ENCODE data around the gene FMC1.

Gene FMC1

GRCh38 chr7:139374246-139374645 is 33.1 kb downstream of the FMC1 start:
- DNase-seq (ENCODE audit: low read depth in 3 of 3) = no peak

- no peak for DNase-seq (ENCODE audit: low read depth in 3 of 3)
Measured at GRCh38 chr7:139382439-139382838, 41.3 kb downstream of the FMC1 start.

- DNase-seq (ENCODE audit: low read depth in 3 of 3) = no peak
Measured at GRCh38 chr7:139384611-139385010, 43.5 kb downstream of the FMC1 start.

GRCh38 chr7:139387594-139387993 is 46.5 kb downstream of the FMC1 start:
- DNase-seq (ENCODE audit: low read depth in 3 of 3) = no peak

- no peak for DNase-seq (ENCODE audit: low read depth in 3 of 3)
Measured at GRCh38 chr7:139389091-139389490, 48.0 kb downstream of the FMC1 start.

GRCh38 chr7:139389774-139390173 is 48.6 kb downstream of the FMC1 start:
- no peak for DNase-seq (ENCODE audit: low read depth in 3 of 3)

GRCh38 chr7:139393621-139394211 is 52.6 kb downstream of the FMC1 start:
- no peak for DNase-seq (ENCODE audit: low read depth in 3 of 3)

- no peak for DNase-seq (ENCODE audit: low read depth in 3 of 3)
Measured at GRCh38 chr7:139394540-139394939, 53.4 kb downstream of the FMC1 start.
